NCI-H446 (cell line): ENCODE measurements around the gene STX19.
A peak's percentile ranks its signal among the peaks of the same experiment; 100 is the strongest.

Source experiments
- DNase-seq, 2 experiments: peaks; one replicate each; lab custom pipeline; 2025; lab: John Stamatoyannopoulos, UW

The STX19 gene

DNA sequence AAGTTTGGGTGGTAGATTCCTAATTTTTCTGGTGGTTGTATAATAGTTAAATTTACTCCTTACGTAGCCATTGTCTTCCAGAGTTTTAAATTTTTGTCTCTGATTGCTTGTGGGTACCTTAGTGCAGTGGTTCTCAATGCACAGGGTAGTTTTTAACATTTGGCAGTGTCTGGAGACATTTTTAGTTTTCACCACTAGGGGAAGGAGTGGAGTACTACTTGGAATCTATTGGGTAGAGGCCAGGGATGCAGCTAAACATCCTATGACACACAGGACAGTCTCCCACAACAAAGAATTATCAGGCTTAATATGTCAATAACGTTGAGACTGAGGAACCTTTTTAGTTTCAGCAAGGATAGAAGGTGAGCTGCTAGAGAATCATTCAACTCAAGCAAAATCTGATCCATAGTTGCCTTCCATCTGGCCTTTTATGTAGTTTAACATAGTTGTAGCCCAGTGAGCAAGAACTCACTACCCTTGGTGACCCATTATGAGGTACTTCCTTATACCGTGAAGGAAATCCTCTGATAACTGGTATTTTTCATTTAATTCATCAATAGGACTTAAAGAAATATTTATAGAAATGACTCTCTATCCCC lies 8.6 kb upstream of the STX19 start:
- peak in 1 of 2 experiments; percentile 41 for DNase-seq

DNA sequence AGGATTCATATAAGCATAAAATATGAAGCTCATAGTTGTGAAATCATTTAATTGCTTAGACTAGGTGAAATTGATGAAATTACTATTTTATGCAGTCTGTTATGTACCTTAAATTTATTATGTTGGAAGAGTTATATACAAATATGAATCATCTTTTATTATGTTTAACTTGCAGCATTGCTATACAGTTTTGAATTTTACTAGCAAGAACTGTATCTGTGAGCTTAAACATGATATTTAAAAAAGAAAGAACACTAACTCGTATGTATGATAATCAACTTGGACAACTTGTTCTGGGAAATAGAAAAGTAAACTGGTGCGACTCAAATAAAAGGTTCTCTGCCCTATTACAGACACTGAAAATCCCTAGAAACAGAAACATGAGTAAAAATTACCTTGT lies 1.8 kb downstream of the STX19 start:
- no peak for DNase-seq

DNA sequence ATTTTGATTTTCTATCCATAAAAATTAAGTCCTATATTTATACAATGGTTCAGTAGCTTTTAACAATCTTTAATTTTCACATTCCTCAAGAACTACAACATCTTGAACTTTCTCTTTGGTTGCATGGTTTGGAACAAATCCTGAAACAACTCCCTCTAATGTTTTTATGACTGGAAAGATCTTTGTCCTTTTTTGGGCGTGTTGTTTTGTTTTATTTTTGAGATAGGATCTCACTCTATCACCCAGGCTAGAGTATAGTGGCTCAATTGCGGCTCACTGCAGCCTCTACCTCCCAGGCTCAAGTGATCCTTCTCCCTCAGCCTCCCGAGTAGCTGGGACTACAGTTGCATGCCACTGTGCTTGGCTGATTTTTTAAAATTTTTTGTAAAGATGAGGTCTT lies 4.0 kb downstream of the STX19 start:
- DNase-seq: no peak

DNA sequence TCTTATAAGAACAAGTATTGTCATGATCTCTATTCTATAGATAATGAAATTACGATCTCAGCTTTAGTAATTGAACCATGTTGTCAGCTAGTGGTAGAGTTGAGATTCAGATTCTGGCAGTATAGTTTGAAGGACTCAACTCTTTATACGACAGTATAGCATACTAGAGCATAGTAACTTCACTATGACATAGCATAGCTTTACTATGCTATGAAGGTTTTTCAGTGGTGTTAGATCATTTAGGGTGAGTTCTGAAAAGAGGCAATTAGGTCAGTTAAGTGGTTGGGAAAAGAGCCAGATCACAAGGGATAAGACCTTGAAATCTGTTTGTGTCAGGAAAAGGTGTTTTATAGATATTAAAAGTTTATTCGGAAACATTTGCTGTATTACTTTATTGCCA lies 8.1 kb downstream of the STX19 start:
- no peak for DNase-seq

DNA sequence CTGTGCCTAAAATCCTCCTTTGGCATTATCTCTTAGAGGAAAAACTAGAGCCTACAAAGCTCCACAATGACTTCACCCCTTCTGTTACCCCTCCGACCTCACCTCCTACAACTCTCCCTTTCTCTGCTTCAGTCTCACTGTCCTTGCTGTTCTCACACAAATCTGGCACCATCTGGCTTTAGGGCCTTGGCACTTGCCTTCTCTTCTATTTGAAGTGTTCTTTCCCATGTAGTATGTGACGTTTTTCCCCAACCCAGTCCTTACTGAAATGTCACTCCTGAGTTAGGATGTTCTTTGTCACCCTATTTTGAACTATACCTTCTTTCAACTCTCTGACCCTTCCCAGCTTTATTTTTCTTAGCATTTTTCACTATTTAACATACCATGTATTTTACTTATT lies 8.7 kb downstream of the STX19 start:
- no peak for DNase-seq

DNA sequence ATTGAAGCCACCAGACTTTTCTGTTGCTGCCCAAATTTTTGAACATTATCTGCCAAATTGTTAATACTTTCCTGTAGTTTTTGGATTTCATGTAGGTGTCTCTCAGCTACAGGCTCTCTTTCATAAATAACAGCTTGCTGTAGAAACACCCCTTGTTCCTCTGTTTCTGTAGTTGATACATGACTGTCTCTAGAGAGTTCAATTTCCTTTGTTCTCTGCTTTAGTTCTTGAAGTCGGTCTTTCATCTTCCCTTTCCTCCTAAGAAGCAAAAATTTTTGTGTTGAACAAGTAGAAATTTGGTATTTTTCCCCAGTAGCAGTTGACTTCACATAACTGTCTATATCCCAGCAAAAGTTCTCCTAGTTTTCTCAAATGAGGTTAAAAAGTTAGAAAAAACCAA lies 13.4 kb downstream of the STX19 start:
- DNase-seq: no peak

DNA sequence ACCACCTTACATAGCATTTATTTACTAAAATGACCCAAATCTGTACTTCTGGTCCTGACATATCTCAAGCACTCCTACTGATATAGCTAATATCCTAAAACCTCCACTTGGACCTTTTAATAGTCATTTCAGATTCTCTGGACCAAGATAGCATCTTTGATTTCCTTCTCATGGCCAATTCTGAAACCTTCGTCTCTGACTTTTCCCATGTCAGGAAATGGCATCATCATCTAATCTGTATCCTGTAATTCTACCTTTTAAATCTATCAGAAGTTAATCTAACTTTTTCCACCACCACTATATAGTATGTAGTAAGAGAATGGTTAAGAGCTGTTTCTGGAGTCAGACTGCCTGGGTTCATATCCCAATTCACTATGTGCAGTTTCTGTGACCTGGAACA lies 16.2 kb downstream of the STX19 start:
- DNase-seq: no peak

DNA sequence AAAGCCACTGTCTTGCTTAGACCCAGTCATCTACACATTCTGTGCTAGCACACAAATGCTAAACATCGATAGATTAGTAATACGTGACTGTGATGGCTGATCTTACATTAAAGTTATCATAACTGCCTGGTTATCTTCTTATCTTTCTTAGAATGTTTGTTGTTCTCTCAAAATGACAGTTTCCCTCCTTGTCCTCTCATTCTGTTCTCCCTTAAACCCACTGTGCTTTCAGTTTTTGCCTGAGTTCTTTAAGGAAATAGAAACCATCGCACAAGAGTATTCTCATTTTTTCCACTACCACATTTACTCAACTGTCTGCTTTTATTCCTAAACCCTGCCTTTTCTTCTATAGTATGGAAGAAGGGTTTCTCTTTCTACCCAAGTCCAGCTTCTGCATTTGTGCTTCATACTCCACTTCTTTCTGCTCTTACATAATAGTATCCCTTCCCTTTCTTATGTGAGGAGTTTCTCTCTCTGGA lies 17.1 kb downstream of the STX19 start:
- no peak for DNase-seq

DNA sequence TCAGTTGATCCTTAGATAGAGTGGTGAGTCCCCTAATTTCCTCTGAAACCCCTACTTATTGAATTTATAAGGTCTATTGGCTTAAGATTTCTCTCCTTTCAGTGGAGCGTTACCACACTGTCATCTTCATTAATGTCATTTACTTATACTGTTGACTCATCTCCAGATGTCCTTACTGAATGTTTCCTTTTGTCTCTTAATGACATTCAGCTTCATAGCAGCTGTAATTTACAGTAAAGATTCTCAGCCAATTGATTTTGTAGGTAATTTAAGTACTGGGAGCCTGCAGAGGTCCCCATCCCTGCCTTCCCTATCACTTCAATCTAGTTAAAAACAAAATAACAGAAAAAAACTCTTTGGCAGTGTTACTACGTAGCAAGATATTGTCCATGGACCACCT lies 18.8 kb downstream of the STX19 start:
- no peak for DNase-seq

DNA sequence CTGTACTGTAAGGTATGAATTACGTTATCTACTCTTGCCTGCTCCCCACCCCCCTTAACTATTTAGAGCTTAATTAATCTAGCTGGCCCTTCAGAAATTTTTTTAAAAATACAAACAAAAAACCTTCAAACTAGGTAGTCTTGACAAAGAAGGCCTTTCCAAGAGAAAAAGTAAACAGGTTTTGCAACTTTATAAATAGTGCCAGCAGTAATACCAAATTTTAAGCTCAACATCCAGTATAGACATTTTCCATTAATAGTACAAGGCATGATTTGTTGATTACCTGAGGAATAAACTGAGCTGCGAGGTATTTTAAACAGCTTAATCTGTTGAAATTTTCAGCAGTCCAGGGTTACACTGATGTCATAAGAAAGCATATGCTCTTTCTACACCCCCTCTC lies 20.1 kb downstream of the STX19 start:
- DNase-seq: no peak

DNA sequence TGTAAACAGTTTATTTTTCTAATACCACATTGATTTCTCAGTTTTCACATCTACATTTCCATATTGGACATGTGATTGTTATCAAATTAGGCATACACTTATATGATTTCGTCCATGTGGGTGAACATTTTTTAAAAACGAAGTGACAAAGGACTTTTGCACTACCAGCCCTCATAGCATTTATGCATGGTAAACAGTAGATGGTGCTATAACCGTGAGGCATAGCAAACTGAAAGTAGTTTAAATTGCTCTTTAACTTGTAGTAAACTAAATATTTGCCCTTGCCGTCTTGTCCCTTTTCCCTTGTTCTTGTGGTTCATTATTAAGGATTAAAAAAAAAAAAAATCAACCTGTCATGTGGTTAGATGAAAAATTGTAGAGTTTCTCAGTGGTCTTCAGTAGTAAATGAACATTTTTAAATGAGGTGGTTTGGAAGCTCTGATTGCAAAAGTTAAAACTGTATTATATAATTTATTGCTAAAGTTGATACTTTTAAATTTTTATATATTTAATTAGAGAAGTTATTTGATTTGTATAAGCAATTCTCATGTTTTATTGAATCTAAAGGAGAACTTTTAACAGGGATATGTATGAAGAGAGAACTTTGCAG lies 24.0 kb downstream of the STX19 start:
- peak; percentile 9 to 39 for DNase-seq

DNA sequence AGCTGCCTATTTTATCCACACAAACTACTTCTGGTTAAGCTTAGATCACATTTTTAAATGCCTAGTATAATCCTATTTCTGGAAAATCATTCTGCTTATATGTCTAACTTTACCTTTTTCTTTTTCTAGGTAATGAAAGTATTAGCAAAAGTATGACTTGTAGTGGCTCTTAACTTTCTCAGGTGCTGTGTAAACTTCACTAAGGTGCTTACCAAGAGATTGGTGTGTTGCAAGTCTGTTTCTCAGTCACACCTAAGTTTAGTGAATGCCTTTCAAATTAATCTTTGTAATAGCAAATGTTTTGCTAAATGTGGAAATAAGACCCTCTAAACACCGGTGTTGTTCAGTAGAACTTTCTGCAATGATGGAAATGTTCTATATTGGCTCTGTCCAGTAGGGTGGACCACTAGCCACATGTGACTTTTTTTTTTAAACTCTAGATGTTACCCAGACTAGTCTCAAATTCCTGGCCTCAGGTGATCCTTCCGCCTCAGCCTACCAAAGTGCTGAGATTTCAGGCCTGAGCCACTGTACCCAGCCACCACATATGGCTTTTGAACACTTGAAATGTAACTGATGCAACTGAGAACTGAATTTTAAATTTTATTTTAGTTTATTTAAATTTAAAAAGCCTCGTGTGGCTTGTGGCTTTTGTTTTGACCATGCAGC lies 26.4 kb downstream of the STX19 start:
- no peak for DNase-seq

DNA sequence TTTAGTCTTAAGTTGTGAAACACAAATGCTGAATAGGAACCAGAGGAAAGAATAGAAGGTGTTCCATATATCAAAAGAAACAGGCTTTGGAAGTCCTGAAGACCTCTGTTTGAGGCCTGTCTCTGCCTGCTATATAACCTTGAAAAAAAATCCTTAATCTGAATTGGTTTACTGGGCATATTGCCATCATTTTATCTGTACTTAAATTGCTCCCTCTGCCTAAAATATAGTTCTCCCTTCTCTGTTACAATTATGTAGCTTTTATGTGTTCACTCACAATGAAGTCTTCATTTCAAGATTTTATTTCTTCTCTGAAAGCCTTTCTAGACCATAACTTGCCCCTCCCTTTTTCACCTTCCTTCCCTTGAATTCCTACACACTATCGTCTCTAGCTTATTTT lies 27.2 kb downstream of the STX19 start:
- DNase-seq: no peak

DNA sequence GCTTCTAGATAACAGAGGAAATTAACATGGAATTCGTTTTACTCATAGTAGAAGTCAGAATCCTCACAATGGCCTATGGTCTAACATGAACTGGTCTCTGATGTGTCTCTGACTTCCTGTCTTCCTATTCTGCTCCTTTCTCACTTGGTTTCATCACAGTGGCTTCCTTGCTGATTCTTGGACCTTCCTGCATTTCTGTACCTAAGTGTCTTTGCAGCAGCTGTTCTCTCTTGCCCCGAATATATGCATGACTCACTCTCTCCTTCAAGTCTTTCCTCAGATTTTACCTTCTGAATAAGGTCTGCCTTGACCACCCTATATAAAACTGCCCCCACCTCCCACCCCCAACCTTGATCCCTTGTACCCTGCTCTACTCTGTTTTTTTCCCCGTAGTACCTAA lies 34.3 kb downstream of the STX19 start:
- DNase-seq: no peak

DNA sequence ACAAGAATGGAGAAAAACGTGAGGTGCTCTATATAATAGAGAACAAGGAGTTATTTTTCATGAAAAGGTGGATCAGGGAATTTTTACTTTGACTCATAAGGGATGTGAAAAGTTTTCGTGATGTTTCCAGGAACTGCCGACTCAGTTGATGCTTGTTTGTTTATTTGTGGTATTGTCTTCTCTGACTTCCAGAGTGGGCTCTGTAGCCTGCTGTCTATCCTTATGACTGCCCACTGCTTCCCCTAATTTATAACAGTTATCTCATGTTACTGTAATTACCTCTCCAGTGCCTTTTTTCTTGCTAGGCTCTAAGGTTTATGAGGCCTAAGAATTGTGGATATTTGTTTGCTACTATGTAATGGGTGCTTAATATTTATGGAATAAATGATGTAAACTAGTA lies 36.2 kb downstream of the STX19 start:
- DNase-seq: no peak

DNA sequence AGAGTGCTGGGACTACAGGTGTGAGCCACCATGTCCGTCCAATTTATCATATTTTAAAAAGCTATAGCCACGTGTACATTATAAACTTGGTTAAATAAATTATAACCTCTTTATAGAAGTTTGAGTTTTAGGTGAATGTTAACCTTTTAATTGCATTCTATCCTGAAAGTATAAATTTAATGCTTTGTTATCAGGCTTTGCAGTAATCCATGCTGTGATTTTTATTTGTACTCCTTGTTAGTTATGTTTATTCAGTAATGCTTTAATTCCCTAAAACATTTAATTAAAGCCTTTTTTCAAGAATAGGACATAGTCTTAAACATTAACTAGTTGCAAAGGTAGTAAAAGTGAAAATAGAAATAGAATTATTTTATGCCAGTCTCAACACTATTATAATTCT lies 36.8 kb downstream of the STX19 start:
- DNase-seq: no peak

DNA sequence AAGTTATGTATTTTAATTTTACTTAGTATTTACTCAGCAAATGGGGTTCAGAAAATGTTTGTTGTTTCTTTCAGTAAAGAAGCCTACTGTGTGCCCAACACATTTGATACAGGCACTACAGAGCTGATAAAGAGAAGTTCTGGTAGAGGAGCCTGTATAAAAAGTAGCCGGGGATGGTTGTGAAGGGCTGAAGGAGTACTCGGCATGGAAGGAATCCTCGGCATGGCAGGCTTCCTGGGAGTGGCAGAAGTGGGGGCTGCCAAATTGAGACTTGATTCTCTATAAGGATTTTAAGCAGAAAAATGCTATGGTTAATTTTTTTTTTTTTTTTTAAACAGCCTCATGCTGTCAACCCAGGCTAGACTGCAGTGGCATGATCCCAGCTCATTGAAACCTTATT lies 39.2 kb downstream of the STX19 start:
- no peak for DNase-seq

DNA sequence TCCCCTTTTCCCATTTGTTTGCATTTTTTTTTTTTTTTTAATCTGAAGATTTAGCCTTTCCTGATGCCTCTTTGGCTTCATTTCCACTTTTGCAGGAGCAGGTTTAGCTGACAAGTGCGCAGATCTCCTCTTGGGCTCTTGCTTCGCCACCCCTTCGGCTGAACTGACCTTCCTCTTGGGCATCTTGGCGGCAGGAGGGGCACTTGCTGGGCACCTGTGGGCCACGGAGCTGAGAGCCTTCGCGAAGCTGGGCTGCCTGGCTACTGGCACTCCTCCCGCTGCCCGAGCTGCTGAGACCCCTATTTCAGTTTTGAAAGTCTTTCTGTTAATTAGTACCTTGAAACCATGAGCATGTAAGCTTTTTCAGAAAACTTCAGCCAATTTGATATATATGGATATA lies 39.6 kb downstream of the STX19 start:
- DNase-seq: no peak

DNA sequence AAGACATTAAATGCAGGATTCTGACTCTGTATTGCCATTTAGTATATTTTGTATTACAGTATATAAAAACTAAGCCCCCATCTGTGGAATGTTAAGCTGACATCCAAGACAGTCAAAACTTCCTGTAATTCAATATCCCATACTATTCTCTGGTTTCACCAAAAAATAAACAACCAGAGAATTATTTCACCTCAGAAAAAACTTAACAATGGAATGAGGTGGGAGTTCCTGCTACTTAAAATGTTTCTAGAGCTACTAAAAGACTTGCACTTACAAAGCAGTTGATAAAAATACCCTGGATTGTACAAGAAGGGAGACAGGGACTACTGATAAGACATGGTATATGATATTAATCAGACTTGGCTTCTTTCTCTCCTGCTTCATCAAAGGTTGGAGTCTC lies 40.1 kb downstream of the STX19 start:
- no peak for DNase-seq

DNA sequence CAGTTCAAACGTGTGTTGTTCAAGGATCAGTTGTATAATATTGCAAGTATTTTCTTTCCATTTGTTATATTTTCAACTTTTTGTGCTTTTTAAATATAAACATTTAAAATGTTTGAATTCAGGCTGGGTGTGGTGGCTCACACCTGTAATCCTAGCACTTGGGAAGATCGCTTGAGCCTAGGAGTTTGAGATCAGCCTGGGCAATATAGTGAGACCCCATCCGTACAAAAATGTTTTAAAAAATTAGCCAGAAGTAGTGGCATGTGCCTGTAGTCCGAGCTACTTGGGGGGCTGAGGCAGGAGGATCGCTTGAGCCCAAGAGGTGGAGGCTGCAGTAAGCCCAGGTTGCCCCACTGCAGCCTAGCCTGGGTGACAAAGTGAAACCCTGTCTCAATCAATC lies 43.8 kb downstream of the STX19 start:
- no peak for DNase-seq

DNA sequence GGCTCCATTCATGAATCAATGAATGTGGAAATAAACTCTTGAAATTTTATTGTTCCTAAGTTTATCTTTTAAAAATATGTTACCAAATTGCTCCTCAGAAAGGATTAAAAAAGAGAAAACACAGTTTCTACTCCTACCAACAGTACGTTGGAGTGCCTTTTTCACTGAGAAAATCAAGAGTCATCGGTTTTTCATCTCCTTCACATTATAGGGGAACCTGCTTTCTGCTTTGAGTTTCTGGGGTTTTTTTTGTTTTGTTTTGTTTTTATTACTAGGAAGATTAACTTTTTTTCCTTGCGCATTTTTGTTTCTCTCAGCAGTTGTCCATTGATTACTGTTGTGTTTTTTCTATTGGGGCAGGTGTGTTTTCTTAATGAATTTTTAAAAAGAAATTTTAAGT lies 45.0 kb downstream of the STX19 start:
- DNase-seq: no peak

DNA sequence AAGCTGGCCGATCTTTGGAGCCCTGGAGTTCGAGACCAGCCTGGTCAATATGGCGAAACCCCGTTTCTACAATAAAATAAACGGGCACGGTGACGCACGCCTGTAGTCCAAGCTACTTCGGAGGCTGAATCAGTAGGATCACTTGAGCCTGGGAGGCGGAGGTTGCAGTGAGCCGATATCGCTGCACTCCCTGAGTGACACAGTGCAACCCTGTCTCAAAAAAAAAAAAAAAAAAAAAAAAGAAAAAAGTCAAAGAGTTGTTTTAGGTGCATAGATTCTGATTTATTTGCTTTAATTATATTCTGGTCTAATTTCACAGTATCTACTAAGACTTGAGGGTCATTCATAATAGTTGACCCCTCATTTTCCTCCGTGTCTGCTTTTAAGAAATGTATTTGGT lies 46.7 kb downstream of the STX19 start:
- DNase-seq: no peak

DNA sequence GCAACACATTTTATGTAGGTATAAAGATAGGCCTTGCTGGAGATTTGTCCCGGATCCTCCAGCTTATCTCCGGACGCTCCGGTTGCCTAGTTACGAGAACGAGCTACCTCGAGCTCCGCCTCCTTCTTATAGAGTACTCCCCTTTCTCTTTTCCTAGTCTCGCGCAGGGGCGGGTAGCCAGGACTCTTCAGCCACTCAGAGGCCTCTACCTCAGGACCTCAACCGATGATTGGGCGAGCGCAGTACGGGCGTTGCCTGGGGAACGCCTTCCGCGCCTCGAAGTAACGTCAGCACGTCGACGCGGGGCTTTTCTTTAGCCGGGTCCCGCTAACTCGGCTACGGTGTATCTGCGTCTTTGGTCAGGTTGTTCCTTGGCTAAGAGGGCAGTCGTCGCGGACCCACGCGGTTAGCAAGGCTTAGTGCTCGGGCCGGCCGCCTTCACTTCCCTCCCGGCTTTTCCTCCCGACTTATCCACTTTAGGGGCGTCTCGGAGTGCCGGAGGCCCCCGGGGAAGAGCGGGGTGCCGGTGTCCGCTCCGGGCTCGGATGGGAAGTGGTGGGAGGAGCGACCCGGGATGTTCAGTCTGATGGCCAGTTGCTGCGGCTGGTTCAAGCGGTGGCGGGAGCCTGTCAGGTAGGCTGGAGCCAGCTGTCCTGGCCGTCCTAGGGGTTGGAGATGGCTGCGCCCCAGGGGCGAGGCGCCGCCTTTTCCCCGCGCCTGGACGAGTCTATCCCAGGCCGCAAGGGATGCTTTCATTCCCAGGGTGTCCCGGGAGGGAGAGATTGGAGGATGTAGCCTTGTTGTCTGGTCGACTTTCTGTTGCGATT lies 48.3 kb downstream of the STX19 start, which contains the start of gene ARL13B:
TSS of gene ARL13B (plus strand) at position 306 of the 827 bp plus-strand sequence. CDS start at position 575, 269 bp downstream.
- DNase-seq: peak; percentile 93 to 97
